HG03432 (cell line): ENCODE data around the gene MYOC.
"Not testable (repeated sequence)": the region's sequence is repeated elsewhere in the genome, so short reads cannot be mapped to it uniquely, and the experiment has no call there.

ENCODE experiments used
- ATAC-seq: cut with Tn5 transposase; IDR thresholded peaks from one replicate; pipeline ENCODE4 v1.9.1; 2021; ENCODE audit warnings: mild to moderate bottlenecking, moderate library complexity; ENCODE audit not compliant: unreplicated experiment

Gene MYOC

DNA sequence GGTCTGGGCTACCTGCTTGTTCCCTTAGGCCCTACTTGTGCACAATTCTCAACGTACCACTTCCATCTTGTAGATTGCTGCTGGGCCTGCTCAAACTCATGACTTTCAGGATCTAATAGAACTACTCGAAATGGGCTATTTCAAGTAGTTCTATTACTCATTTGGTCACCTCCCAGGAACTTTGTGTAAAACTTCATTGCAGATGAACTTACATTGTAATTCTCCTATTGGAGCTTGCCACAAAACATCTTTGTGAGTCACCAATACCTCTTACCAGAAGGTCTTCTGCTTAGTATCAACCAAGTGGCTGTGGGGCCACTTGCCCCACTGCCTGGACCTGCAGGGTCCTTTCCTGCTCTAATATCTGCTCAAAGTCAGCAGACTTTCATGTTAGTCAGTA lies 41.2 kb downstream of the MYOC start:
- no peak for ATAC-seq

DNA sequence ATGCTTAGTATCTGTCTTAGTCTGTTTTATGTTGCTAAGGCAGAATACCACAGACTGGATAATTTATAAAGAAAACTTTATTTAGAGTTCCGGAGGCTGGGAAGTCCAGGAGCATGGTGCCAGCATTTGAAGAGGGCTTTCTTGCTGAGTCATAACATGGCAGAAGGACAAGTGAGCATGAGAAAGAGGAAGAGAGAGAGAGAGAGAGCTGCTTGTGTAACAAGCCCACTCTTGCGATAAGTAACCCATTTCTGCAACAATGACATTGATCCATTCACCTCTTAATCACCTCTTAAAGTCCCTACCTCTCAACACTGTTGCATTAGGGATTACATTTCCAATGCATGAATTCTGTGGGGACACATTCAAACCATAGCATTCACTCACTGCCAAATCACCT lies 42.1 kb downstream of the MYOC start:
- ATAC-seq: peak; percentile 42

DNA sequence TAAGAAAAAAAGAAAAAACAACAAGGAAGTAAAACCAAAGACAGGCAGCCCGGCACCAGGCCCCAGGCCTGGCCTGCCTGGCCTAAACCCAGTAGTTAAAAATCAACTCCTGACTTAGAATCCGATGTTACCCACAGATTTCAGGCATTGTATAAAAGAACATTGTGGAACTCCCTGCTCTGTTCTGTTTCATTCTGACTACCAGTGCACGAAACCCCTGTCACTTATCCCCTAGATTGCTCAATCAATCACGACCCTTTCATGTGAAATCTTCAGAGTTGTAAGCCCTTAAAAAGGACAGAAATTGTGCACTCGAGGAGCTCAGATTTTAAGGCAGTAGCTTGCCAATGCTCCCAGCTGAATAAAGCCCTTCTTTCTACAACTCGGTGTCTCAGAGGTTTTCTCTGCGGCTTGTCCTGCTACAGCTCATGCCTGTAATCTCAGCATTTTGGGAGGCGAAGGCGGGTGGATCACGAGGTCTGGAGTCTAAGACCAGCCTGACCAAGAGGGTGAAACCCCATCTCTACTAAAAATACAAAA lies 46.0 kb downstream of the MYOC start:
- ATAC-seq: peak; percentile 54

DNA sequence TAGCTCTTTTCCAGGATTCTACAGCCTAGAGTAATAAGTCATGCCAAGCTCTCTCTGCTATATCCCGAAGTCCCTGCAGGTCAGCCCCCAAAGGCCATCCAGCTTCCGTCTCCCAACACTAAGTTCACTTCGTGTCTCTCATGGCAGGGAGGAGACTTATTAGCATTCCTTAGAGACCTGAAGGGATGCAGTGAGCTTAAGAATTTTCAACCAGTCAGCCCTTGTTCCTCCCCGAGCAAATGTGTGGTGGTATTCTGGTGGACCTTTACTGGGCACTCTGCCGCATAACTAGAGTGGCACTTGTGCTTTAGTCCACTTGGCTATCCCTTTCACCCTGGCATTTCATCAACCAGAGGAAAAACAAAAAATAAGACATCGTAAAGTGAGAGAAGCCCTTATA lies 49.4 kb downstream of the MYOC start:
- ATAC-seq: not testable (repeated sequence)

DNA sequence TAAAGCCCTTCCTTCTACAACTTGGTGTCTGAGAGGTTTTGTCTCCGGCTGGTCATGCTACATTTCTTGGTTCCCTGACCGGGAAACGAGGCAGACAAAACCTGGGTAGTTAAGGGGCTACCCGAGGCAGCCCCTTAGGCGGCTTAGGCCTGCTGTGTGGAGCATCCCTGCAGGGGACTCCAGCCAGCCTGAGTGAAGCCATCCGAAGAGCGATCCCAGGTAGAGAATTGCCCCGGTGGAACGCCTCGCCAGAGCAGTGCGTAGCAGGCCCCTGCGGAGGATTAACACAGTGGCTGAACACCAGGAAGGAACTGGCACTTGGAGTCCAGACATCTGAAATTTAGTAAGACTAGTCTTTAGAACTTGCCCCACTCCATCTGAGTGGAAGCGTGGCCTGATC lies 51.6 kb downstream of the MYOC start:
- ATAC-seq: no peak

- ATAC-seq: not testable (repeated sequence)
Measured at GRCh38 chr1:171600310-171600709, 52.2 kb downstream of the MYOC start.

- no peak for ATAC-seq
Measured at GRCh38 chr1:171597203-171597602, 55.3 kb downstream of the MYOC start.

DNA sequence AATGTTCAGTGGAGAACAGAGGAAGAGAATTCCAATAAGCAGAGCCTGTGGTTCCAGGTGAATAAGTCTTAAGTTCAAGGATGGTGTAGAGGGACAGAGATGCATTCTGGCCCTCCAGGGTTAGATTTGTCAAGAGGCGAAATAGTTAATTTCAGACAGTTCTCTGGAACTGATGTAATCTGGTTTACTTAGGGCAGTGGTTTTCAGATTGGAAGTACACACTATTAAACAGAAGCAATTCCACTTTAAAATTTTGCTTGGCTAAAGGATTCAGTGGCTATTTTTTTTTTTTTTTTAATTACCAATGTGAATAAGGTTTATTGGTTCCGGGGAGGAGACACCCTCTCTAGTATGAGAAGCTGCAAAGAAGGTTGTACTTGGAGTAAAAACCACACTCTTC lies 55.8 kb downstream of the MYOC start:
- no peak for ATAC-seq

DNA sequence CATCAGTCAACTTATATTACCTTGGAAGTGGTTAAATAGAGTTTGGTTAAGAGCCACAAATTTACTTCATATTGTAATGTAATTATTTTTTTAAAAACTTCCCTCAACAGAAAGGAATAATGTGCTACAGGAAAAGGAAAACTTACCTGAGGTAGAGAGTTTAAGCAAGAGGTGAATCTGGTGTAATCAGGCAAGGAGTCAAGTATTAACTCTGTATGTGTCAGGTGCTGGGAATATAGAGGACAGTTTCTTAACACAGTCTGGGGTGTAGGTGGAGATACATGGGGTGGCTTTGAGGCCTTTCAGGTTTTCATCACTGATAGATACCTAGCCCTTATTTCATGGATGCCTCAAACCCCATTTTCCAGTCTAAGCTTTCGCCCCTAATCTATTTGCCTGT lies 56.4 kb downstream of the MYOC start:
- no peak for ATAC-seq

- ATAC-seq: no peak
Measured at GRCh38 chr1:171595324-171595723, 57.2 kb downstream of the MYOC start.

GRCh38 chr1:171590022-171590421 lies 62.5 kb downstream of the MYOC start:
- ATAC-seq: no peak

DNA sequence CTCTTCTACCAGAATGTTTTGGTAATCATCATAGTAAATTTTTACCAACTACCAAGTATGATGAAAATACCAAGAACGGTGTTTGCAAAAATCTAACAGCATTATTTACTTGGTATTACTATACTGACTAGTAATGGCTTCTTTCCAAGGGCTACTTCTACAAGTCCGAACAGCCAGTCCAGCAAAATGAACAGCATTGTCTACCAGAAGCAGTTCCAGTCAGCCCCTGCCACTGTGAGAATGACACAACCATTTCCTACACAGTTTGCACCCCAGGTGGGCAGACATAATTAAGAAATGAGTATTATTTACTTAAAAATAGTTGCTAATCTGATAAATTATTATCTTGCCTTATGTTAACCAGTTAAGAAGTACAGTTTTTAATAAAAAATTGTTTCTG lies 64.3 kb downstream of the MYOC start:
- no peak for ATAC-seq

GRCh38 chr1:171585715-171586114 lies 66.8 kb downstream of the MYOC start:
- ATAC-seq: no peak
